Muscle layer of colon (tissue), 2 donors: ENCODE measurements around the gene DMRT1.

Experiments used
- H3K27ac ChIP-seq: one replicate; pipeline ENCODE4 v1.7.0; 2013; ENCODE audit warnings: low read depth, mild to moderate bottlenecking, low read length, moderate library complexity
- H3K27me3 ChIP-seq, 2 donors: one replicate each; pipeline ENCODE4 v1.7.0; 2013; ENCODE audit warnings: low read length in 2 of 2, mild to moderate bottlenecking in 2 of 2; ENCODE audit not compliant: insufficient read depth in 2 of 2, control insufficient read depth in 1 of 2
- H3K36me3 ChIP-seq: one replicate; pipeline ENCODE4 v1.7.0; 2013; ENCODE audit warnings: mild to moderate bottlenecking, low read length; ENCODE audit not compliant: insufficient read depth
- H3K4me1 ChIP-seq: one replicate; pipeline ENCODE4 v1.7.0; 2013; ENCODE audit warnings: mild to moderate bottlenecking, low read length; ENCODE audit not compliant: insufficient read depth
- H3K4me3 ChIP-seq, 2 donors: one replicate each; pipeline ENCODE4 v1.7.0; 2013; ENCODE audit warnings: low read length in 2 of 2, low read depth in 1 of 2, mild to moderate bottlenecking in 1 of 2, moderate library complexity in 1 of 2
- H3K9ac ChIP-seq: one replicate; pipeline ENCODE4 v1.7.0; 2013; ENCODE audit warnings: low read length
- H3K9me3 ChIP-seq: one replicate; pipeline ENCODE4 v1.7.0; 2013; ENCODE audit warnings: mild to moderate bottlenecking, low read length
- donor health status: abdominal sarcoma.
- donor health status: Adenocarcinoma of cecum.

DMRT1 gene

GRCh38 chr9:1014640-1015039, 173.1 kb downstream of the DMRT1 start:
- no peak overlapping the region for H3K9ac ChIP-seq
- H3K4me1 ChIP-seq, result no peaks in the 10 kb centered on the region
- no peak overlapping the region for H3K27ac ChIP-seq
- H3K36me3 ChIP-seq, result no peaks in the 10 kb centered on the region
- H3K4me3 ChIP-seq, result no peak overlapping the region
- no peaks in the 10 kb centered on the region for H3K27me3 ChIP-seq
- no peaks in the 10 kb centered on the region for H3K9me3 ChIP-seq

- Histone ChIP-seq H3K9me3 (peaks cover 11% of the 10 kb centered on the region), H3K9ac (no peak overlapping the region), H3K36me3 (no peaks in the 10 kb centered on the region), H3K27me3 (peaks cover 0 to 8% of the 10 kb centered on the region in 2 donors), H3K27ac (no peak overlapping the region), H3K4me3 (no peak overlapping the region), H3K4me1 (no peaks in the 10 kb centered on the region)
Measured at GRCh38 chr9:1018121-1018520, 176.6 kb downstream of the DMRT1 start.
